Neuron (in vitro differentiated cells): ENCODE measurements around the gene UBFD1.
"Not testable (repeated sequence)": the region's sequence is repeated elsewhere in the genome, so short reads cannot be mapped to it uniquely, and the experiment has no call there.

ENCODE experiments used
- H2AFZ ChIP-seq: one replicate; pipeline ENCODE4 v1.6.1; 2013; ENCODE audit warnings: low read depth, mild to moderate bottlenecking, inconsistent platforms, low read length, moderate library complexity
- H3K27me3 ChIP-seq: one replicate; pipeline ENCODE4 v1.6.1; 2013; ENCODE audit warnings: low read length; ENCODE audit not compliant: insufficient read depth
- H3K36me3 ChIP-seq: one replicate; pipeline ENCODE4 v1.6.1; 2013; ENCODE audit warnings: low read length; ENCODE audit not compliant: insufficient read depth
- H3K4me1 ChIP-seq: one replicate; pipeline ENCODE4 v1.6.1; 2013; ENCODE audit warnings: low read length; ENCODE audit not compliant: insufficient read depth
- H3K4me3 ChIP-seq: 2 replicates; pipeline ENCODE4 v1.5.1; 2013; ENCODE audit warnings: mild to moderate bottlenecking, low read length, moderate library complexity
- H3K9me3 ChIP-seq: one replicate; pipeline ENCODE4 v1.6.1; 2013; ENCODE audit warnings: low read length

UBFD1 gene

DNA sequence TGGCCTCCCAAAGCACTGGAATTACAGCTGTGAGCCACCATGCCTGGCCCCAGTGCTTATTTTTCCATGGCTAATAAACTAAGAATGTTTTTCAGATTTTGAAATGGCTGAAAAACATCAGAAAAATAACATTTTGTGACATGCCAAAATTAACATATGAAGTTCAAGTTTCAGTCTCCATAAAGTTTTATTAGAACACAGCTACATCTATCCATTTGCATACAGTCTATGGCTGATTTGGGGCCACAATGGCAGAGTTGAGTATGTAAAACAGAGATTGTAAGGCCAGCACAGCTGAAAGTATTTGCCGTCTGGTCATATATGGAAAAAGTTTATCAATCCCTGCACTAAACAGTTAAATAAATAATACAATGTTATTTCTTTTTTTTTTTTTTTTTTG, 52.4 kb downstream of the UBFD1 start:
- Histone ChIP-seq H3K9me3 (no peaks in the 10 kb centered on the region), H3K27me3 (no peaks in the 10 kb centered on the region), H3K4me1 (no peaks in the 10 kb centered on the region), H3K4me3 (no peak overlapping the region), H3K36me3 (peaks cover 41% of the 10 kb centered on the region), H2AFZ (no peak overlapping the region)

DNA sequence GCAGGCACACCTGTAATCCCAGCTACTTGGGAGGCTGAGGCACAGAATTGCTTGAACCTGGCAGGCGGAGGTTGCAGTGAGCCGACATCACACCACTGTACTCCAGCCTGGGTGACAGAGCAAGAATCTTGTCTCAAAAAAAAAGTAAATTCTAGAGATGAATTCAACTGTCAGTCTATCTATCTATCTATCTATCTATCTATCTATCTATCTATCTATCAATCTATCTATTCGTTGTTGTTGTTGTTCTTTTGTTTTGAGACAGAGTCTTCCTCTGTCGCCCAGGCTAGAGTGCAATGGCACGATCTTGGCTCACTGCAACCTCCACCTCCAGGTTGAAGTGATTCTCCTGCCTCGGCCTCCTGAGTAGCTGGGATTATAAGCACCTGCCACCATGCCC, 53.4 kb downstream of the UBFD1 start:
- not testable (repeated sequence) for H3K9me3 ChIP-seq, H2AFZ ChIP-seq, H3K4me1 ChIP-seq, H3K4me3 ChIP-seq, H3K27me3 ChIP-seq
- peaks cover 42% of the 10 kb centered on the region for H3K36me3 ChIP-seq

DNA sequence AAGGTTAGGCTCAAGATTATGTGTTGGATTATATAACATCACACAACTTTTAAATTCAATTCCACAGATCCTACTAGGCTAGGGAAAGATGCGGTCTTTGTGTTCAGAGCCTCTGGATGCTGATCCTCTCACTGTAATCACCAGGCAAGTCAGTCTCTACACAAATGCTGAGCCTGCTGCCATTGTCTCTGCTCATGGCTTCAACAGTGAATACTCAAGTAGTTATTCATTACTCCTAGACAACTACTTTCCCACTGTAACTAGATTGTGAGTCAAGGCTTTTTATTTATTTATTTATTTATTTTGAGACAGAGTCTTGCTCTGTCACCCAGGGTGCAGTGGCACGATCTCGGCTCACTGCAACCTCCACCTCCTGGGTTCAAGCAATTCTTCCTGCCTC, 54.4 kb downstream of the UBFD1 start:
- Histone ChIP-seq H3K27me3 (no peaks in the 10 kb centered on the region), H3K4me1 (no peaks in the 10 kb centered on the region), H3K4me3 (no peak overlapping the region), H2AFZ (no peak overlapping the region), H3K9me3 (no peaks in the 10 kb centered on the region), H3K36me3 (peaks cover 41% of the 10 kb centered on the region)

DNA sequence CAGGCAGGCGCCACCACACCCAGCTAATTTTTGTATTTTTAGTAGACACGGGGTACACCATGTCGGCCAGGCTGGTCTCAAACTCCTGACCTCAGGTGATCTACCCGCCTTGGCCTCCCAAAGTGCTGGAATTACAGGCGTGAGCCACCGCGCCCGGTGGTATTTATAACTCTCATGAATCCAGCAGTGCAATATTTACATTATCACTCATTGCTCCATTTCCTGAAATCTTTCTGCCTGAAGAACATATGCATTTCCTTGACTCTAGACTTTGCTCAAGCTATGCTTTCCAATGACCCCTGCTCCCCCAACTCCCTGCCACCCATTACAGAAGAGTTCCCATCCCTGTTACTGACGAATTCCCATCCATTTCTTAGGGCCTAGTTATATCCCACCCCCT, 58.3 kb downstream of the UBFD1 start:
- no peak overlapping the region for H2AFZ ChIP-seq
- peaks cover 47% of the 10 kb centered on the region for H3K36me3 ChIP-seq
- no peaks in the 10 kb centered on the region for H3K9me3 ChIP-seq
- H3K4me1 ChIP-seq: no peaks in the 10 kb centered on the region
- no peak overlapping the region for H3K4me3 ChIP-seq
- no peaks in the 10 kb centered on the region for H3K27me3 ChIP-seq
